ENCODE measurements around the gene KDSR.

DNA sequence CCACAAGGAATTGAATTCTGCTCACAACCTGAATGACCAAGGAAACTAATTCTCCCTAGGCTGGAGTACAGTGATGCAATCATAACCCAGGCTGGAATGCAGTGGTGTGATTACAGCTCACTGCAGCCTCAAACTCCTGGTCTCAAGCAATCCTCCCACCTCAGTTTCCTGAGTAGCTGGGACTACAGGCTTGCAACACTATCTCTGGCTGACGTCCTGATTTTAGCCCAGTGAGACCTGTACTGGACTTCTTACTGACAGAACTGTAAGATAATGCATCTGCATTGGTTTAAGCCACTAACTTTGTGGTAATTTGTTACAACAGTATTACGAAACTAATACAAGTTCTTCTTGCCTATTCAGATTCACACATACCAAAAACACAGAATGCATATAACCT is 9.5 kb upstream of the KDSR start:
- TF ChIP-seq, protein P1, sequence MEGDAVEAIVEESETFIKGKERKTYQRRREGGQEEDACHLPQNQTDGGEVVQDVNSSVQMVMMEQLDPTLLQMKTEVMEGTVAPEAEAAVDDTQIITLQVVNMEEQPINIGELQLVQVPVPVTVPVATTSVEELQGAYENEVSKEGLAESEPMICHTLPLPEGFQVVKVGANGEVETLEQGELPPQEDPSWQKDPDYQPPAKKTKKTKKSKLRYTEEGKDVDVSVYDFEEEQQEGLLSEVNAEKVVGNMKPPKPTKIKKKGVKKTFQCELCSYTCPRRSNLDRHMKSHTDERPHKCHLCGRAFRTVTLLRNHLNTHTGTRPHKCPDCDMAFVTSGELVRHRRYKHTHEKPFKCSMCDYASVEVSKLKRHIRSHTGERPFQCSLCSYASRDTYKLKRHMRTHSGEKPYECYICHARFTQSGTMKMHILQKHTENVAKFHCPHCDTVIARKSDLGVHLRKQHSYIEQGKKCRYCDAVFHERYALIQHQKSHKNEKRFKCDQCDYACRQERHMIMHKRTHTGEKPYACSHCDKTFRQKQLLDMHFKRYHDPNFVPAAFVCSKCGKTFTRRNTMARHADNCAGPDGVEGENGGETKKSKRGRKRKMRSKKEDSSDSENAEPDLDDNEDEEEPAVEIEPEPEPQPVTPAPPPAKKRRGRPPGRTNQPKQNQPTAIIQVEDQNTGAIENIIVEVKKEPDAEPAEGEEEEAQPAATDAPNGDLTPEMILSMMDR (IDR thresholded peaks at IDR 0.05; ENCODE audit: low read depth, low read length, missing input control) = no peak
- TF ChIP-seq TAF1 (conservative IDR thresholded peaks at IDR 0.05) = no peak
- no peak for TF ChIP-seq GABPA (IDR thresholded peaks at IDR 0.05 in 1 of 2, conservative IDR thresholded peaks at IDR 0.05 in 1 of 2)
- TF ChIP-seq, protein P2, sequence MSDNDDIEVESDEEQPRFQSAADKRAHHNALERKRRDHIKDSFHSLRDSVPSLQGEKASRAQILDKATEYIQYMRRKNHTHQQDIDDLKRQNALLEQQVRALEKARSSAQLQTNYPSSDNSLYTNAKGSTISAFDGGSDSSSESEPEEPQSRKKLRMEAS (IDR thresholded peaks at IDR 0.05) = no peak

Data from liver (tissue), 3 donors.